Trophoblast cell (in vitro differentiated cells and primary cell): ENCODE data around the gene SLAMF9.
"Not testable (repeated sequence)": the region's sequence is repeated elsewhere in the genome, so short reads cannot be mapped to it uniquely, and the experiment has no call there.

Experiments
- DNase-seq, 2 donors: peaks; one replicate each; pipeline ENCODE4 v3.0.0-alpha.2; 2016
- H2AFZ ChIP-seq: 2 replicates; pipeline ENCODE4 v1.6.1; 2013; ENCODE audit warnings: low read length, moderate library complexity, mild to moderate bottlenecking; ENCODE audit not compliant: insufficient read depth, poor library complexity
- H2AK5ac ChIP-seq: 2 replicates; pipeline ENCODE4 v1.6.1; 2013; ENCODE audit warnings: mild to moderate bottlenecking, low read length
- H2BK120ac ChIP-seq: 2 replicates; pipeline ENCODE4 v1.6.1; 2013; ENCODE audit warnings: low read length, mild to moderate bottlenecking, moderate library complexity; ENCODE audit not compliant: insufficient read depth, poor library complexity
- H2BK12ac ChIP-seq: 2 replicates; pipeline ENCODE4 v1.6.1; 2013; ENCODE audit warnings: mild to moderate bottlenecking, low read length, moderate library complexity
- H2BK5ac ChIP-seq: 2 replicates; pipeline ENCODE4 v1.6.1; 2013; ENCODE audit warnings: low read length, low read depth, moderate library complexity, mild to moderate bottlenecking; ENCODE audit not compliant: poor library complexity
- H3K14ac ChIP-seq: 2 replicates; pipeline ENCODE4 v1.6.1; 2013; ENCODE audit warnings: mild to moderate bottlenecking, low read length
- H3K18ac ChIP-seq: 2 replicates; pipeline ENCODE4 v1.6.1; 2013; ENCODE audit warnings: mild to moderate bottlenecking, low read length
- H3K23ac ChIP-seq: 2 replicates; pipeline ENCODE4 v1.6.1; 2013; ENCODE audit warnings: low read length
- H3K27ac ChIP-seq: 2 replicates; pipeline ENCODE4 v1.5.1; 2013; ENCODE audit warnings: low read depth, mild to moderate bottlenecking, inconsistent platforms, low read length, moderate library complexity
- H3K27me3 ChIP-seq: 2 replicates; pipeline ENCODE4 v1.6.1; 2013; ENCODE audit warnings: inconsistent platforms, mild to moderate bottlenecking, low read length, moderate library complexity; ENCODE audit not compliant: insufficient read depth
- H3K36me3 ChIP-seq, 2 experiments: 1 replicate in 1 of 2; 2 replicates in 1 of 2; pipeline ENCODE4 v1.6.1; 2013; ENCODE audit warnings: low read length in 2 of 2, mild to moderate bottlenecking in 2 of 2, moderate library complexity in 1 of 2; ENCODE audit not compliant: insufficient read depth in 2 of 2, control insufficient read depth in 1 of 2
- H3K4ac ChIP-seq: 2 replicates; pipeline ENCODE4 v1.6.1; 2013; ENCODE audit warnings: low read depth, mild to moderate bottlenecking, low read length, moderate library complexity
- H3K4me1 ChIP-seq, 2 experiments: 1 replicate in 1 of 2; 2 replicates in 1 of 2; pipeline ENCODE4 v1.6.1; 2013; ENCODE audit warnings: low read length in 2 of 2, mild to moderate bottlenecking in 2 of 2, moderate library complexity in 1 of 2; ENCODE audit not compliant: insufficient read depth in 2 of 2, control insufficient read depth in 1 of 2
- H3K4me2 ChIP-seq: 2 replicates; pipeline ENCODE4 v1.6.1; 2013; ENCODE audit warnings: inconsistent platforms, mild to moderate bottlenecking, low read length, moderate library complexity
- H3K4me3 ChIP-seq: 2 replicates; pipeline ENCODE4 v1.5.1; 2013; ENCODE audit warnings: mild to moderate bottlenecking, low read depth, low read length, inconsistent platforms
- H3K79me1 ChIP-seq: one replicate; pipeline ENCODE4 v1.6.1; 2013; ENCODE audit warnings: low read length
- H3K79me2 ChIP-seq: 2 replicates; pipeline ENCODE4 v1.6.1; 2013; ENCODE audit warnings: low read length, mild to moderate bottlenecking; ENCODE audit not compliant: control insufficient read depth, insufficient read depth, poor library complexity
- H3K9ac ChIP-seq: 2 replicates; pipeline ENCODE4 v1.6.1; 2013; ENCODE audit warnings: mild to moderate bottlenecking, low read length
- H3K9me3 ChIP-seq: 2 replicates; pipeline ENCODE4 v1.6.1; 2013; ENCODE audit warnings: low read depth, mild to moderate bottlenecking, control low read depth, inconsistent platforms, low read length; ENCODE audit not compliant: insufficient read depth
- H4K12ac ChIP-seq: 2 replicates; pipeline ENCODE4 v1.6.1; 2013; ENCODE audit warnings: low read depth, mild to moderate bottlenecking, low read length, moderate library complexity
- H4K8ac ChIP-seq: 2 replicates; pipeline ENCODE4 v1.6.1; 2013; ENCODE audit warnings: low read depth, mild to moderate bottlenecking, low read length, moderate library complexity
- H4K91ac ChIP-seq: one replicate; pipeline ENCODE4 v1.6.1; 2013; ENCODE audit warnings: low read depth, mild to moderate bottlenecking, low read length, moderate library complexity
- WGBS: extraction: QIAGEN DNeasy Blood & Tissue Kit; methylation state at CpG from one replicate; pipeline ENCODE4 v1.1.7; 2013; ENCODE audit warnings: missing lambda C conversion rate; ENCODE audit not compliant: insufficient read length, insufficient coverage; ENCODE audit errors: extremely low coverage; 5-methylcytosine and 5-hydroxymethylcytosine counted together

The SLAMF9 gene

DNA sequence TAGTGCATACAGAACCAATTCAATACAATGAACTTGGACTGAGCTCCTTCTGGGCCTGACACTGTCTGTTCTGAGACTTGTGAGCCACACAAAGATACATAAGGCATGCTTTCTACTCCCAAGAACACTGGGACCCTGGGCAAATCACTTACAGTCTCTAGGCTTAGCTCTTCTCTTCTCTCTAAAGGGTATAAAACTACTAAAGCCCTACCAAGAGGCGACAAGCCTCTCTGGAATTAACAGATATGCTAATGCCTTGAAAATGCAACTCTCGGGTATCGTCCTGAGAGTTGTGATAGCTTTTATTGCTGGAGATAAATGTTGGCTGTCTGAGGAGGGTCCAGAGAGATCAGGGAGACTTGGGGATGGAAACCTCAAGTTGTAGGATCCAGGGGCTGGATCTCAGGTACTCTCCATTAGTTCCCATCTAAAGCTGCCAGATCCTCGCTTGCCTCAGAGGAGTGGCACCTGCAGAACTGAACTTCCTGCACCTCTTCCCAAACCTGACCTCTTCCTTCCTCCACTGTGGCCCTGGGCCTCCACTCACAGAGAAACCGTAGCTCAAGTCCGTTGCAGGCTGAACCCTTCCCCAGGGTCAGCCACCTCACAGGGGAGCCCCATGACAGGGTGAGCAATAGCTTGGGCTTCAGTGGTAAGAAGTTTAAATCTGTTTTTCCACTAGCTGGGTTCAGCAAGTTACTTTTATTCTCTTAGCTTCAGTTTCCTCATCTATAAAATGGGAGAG is 42.5 kb downstream of the SLAMF9 start:
- H3K4ac ChIP-seq: peak overlapping the region; percentile 66
- H3K4me2 ChIP-seq: peak overlapping the region; percentile 11
- H3K9ac ChIP-seq: no peak overlapping the region
- no peak overlapping the region for H2AFZ ChIP-seq
- peak overlapping the region; percentile 97 for H2BK12ac ChIP-seq
- H3K14ac ChIP-seq: peak overlapping the region; percentile 77
- H2BK5ac ChIP-seq: peak overlapping the region; percentile 83
- H3K36me3 ChIP-seq: peaks cover 0 to 2% of the 10 kb centered on the region in 2 experiments
- H2AK5ac ChIP-seq: peak overlapping the region; percentile 99
- H4K91ac ChIP-seq: peak overlapping the region; percentile 73
- H4K12ac ChIP-seq: no peak overlapping the region
- no CpG with 5 or more reads among the region's 6 CpGs for WGBS
- H3K79me2 ChIP-seq: peaks cover 6% of the 10 kb centered on the region
- DNase-seq: no peak
- H3K27ac ChIP-seq: peak overlapping the region; percentile 88
- H3K18ac ChIP-seq: peak overlapping the region; percentile 57
- H3K79me1 ChIP-seq: peaks cover 50% of the 10 kb centered on the region
- H2BK120ac ChIP-seq: peak overlapping the region; percentile 95
- H4K8ac ChIP-seq: no peak overlapping the region
- H3K9me3 ChIP-seq: no peaks in the 10 kb centered on the region
- no peaks in the 10 kb centered on the region for H3K27me3 ChIP-seq
- H3K23ac ChIP-seq: no peak overlapping the region
- peaks cover 50 to 71% of the 10 kb centered on the region in 2 experiments for H3K4me1 ChIP-seq
- no peak overlapping the region for H3K4me3 ChIP-seq

DNA sequence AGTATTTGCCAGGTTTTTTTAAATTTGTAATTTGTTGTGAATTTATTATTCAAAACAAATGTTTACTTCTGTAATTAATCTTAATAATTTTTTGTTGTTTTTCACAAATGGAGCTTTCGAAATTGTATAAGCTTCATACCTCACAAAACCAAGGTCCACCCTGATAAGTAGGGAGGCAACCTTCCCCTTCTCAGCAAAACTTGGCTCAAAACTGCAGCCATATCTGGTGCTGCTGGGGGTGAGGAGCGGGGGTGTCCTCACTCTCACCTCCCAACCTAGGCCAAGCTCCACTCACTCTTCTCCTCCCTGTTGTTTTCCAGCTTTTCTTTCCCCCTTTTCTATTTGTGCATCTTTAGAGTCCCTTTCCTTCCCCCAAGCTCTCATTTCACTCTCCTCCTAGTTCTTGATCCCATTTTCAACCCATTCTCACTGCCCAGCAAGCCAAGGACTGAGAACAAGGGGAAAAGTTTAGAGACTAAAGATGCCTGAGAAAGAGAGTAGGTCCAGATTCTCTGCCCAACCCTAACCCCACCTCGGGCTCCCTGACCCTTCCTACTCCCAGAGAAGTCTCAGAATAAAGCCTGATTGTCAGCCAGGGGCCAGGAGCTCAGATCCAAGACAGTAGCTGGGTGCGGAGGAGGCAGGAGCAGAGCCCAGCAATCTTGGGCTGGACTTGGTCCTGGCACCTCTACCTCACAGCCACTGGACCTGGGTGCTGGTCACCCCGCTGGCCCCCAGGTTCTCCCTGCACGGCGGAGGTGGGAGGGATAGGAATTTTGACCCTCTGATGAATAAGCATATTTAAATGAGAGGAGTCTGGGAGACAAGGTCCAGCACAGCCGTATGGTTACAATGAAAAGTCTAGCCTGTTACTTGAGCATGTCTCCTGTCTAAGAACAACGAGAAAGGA is 45.8 kb downstream of the SLAMF9 start:
- no CpG with 5 or more reads among the region's 9 CpGs for WGBS
- peak overlapping the region; percentile 66 for H2AFZ ChIP-seq
- H4K12ac ChIP-seq: peak overlapping the region; percentile 74

DNA sequence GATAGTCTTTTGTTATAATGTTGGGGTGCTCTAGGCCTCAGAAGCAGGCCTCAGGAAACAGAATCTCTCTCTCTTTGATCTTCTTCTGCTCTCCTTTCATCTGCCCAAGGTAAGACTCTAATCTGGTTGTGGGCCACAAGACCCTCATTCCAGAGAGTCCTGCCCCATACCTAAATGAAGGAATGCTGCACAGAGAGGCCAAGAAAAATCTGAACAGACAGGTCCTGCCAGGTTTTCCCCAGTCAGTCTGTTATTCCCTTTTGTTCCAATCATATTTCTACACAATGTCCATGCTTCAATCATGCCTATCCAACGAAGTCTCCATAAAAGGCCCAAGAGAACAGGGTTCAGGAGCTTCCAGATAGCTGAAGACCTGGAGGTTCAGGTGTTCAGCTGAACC is 47.1 kb downstream of the SLAMF9 start:
- Histone ChIP-seq H3K9ac (no peak overlapping the region), H3K4ac (peak overlapping the region; percentile 81), H3K79me2 (peaks cover 6% of the 10 kb centered on the region), H2BK120ac (peak overlapping the region; percentile 73), H3K36me3 (no peaks in the 10 kb centered on the region), H3K4me3 (no peak overlapping the region), H4K8ac (peak overlapping the region; percentile 76), H2BK5ac (peak overlapping the region; percentile 94), H4K91ac (peak overlapping the region; percentile 96), H3K4me2 (peak overlapping the region; percentile 15), H2BK12ac (peak overlapping the region; percentile 97), H2AFZ (no peak overlapping the region), H3K27me3 (no peaks in the 10 kb centered on the region), H3K4me1 (peaks cover 36 to 45% of the 10 kb centered on the region in 2 experiments), H3K23ac (no peak overlapping the region), H4K12ac (no peak overlapping the region), H3K14ac (peak overlapping the region; percentile 88), H3K27ac (peak overlapping the region; percentile 84), H3K79me1 (peaks cover 40% of the 10 kb centered on the region), H3K9me3 (no peaks in the 10 kb centered on the region), H3K18ac (peak overlapping the region; percentile 86), H2AK5ac (peak overlapping the region; percentile 89)
- WGBS: no CpG with 5 or more reads among the region's 1 CpG
- DNase-seq: peak; percentile 79 to 90

More for the DNA sequence above, 45.8 kb downstream of the SLAMF9 start:
- H2BK5ac ChIP-seq: peak overlapping the region; percentile 91
- no peaks in the 10 kb centered on the region for H3K27me3 ChIP-seq
- H3K18ac ChIP-seq: peak overlapping the region; percentile 87
- peak overlapping the region; percentile 88 for H3K27ac ChIP-seq
- H3K9ac ChIP-seq: no peak overlapping the region
- H3K4me1 ChIP-seq: peaks cover 35 to 50% of the 10 kb centered on the region in 2 experiments
- H3K79me2 ChIP-seq: peaks cover 6% of the 10 kb centered on the region
- H3K36me3 ChIP-seq: no peaks in the 10 kb centered on the region
- no peak overlapping the region for H3K4me2 ChIP-seq
- H3K9me3 ChIP-seq: no peaks in the 10 kb centered on the region
- H3K79me1 ChIP-seq: peaks cover 42% of the 10 kb centered on the region
- H3K14ac ChIP-seq: peak overlapping the region; percentile 94
- H2BK120ac ChIP-seq: peak overlapping the region; percentile 98
- H4K8ac ChIP-seq: peak overlapping the region; percentile 76
- peak overlapping the region; percentile 93 for H3K4ac ChIP-seq
- peak overlapping the region; percentile 99 for H2AK5ac ChIP-seq
- H4K91ac ChIP-seq: peak overlapping the region; percentile 99
- no peak overlapping the region for H3K23ac ChIP-seq
- H2BK12ac ChIP-seq: peak overlapping the region; percentile 98
- H3K4me3 ChIP-seq: no peak overlapping the region
- DNase-seq: no peak

DNA sequence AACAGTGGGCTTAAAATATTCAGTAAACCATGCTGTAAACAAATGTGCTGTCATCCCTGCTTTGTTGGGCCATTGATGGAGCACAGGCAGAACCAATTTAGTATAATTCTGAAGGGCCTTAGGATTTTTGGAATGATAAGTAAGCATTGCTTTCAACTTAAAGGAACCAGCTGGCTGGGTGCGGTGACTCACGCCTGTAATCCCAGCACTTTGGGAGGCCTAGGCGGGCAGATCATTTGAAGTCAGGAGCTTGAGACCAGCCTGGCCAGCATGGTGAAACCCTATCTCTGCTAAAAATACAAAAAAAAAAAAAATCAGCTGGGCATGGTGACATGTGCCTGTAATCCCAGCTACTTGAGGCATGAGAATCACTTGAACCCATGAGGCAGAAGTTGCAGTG is 50.0 kb downstream of the SLAMF9 start:
- not testable (repeated sequence) for H2BK12ac ChIP-seq, H4K8ac ChIP-seq, H2BK120ac ChIP-seq, H2AK5ac ChIP-seq, H4K91ac ChIP-seq, H2BK5ac ChIP-seq, H3K4me2 ChIP-seq, H3K79me2 ChIP-seq, H3K9me3 ChIP-seq, H3K9ac ChIP-seq, H3K14ac ChIP-seq, H3K4me3 ChIP-seq, H4K12ac ChIP-seq, H3K18ac ChIP-seq, H3K23ac ChIP-seq, H3K27me3 ChIP-seq, H3K36me3 ChIP-seq, H3K4ac ChIP-seq, H3K27ac ChIP-seq, H2AFZ ChIP-seq
- peak; percentile 84 to 90 for DNase-seq
- WGBS: no CpG with 5 or more reads among the region's 3 CpGs
- Histone ChIP-seq H3K79me1 (peaks cover 37% of the 10 kb centered on the region), H3K4me1 (peaks cover 32 to 40% of the 10 kb centered on the region in 2 experiments)
